Subcutaneous adipose tissue (tissue), 4 donors: Measurements from ENCODE around the gene STK33. TPM values are rescaled to one million over a fixed set of nuclear protein-coding genes. Genes with fewer than 3 reads are reported as not detected.

Experiments
- CTCF ChIP-seq: fragments of 450-650 bp; IDR thresholded peaks from one replicate; pipeline ENCODE4 v1.5.1; 2016; ENCODE audit warnings: low read depth, mild to moderate bottlenecking, control low read depth, antibody characterized with exemption, moderate library complexity
- total RNA-seq, 4 donors: library from RNA; depleted of rRNA; stranded (reverse); fragments of >200 nt; gene quantifications; one replicate each; pipeline ENCODE4 v1.1.0, GENCODE V29; 2016

Gene STK33
- total RNA-seq, 4 donors from 2014 or later: 0.33 to 3.1 (median 0.62) TPM

GRCh38 chr11:8613036-8613435 is 19.0 kb upstream of the STK33 start:
- TF ChIP-seq CTCF: no peak

- TF ChIP-seq CTCF: no peak
Measured at GRCh38 chr11:8612522-8612921, 18.5 kb upstream of the STK33 start.

- TF ChIP-seq CTCF: no peak
Measured at GRCh38 chr11:8610532-8611116, 16.6 kb upstream of the STK33 start.

- TF ChIP-seq CTCF: no peak
Measured at GRCh38 chr11:8608652-8609051, 14.6 kb upstream of the STK33 start.

- no peak for TF ChIP-seq CTCF
Measured at GRCh38 chr11:8605971-8606563, 12.0 kb upstream of the STK33 start.

GRCh38 chr11:8604078-8604723 is 10.2 kb upstream of the STK33 start:
- no peak for TF ChIP-seq CTCF

GRCh38 chr11:8603696-8604077 is 9.7 kb upstream of the STK33 start:
- no peak for TF ChIP-seq CTCF
